ENCODE data around the gene CHRNB4.
A peak's percentile ranks its signal among the peaks of the same experiment; 100 is the strongest.

CHRNB4 gene

GRCh38 chr15:78620021-78620526, 20.9 kb downstream of the CHRNB4 start:
- H3K9ac ChIP-seq (ENCODE audit: insufficient read length), result no peak overlapping the region
- TF ChIP-seq FOXP2 (optimal IDR thresholded peaks at IDR 0.05; ENCODE audit: control extremely low read depth, extremely low read length, insufficient read depth) (no peak), POLR2AphosphoS5 (IDR thresholded peaks at IDR 0.05; ENCODE audit: borderline replicate concordance, low read depth, low read length) (no peak), EZH2 (IDR thresholded peaks at IDR 0.05) (no peak)
- no peak for DNase-seq (ENCODE audit: low read depth, low spot score)
- no peaks in the 10 kb centered on the region for H3K9me3 ChIP-seq (ENCODE audit: low read depth, low read length)
- H3K4me3 ChIP-seq, result peak overlapping the region; percentile 47
- no peak overlapping the region for H3K27ac ChIP-seq
- H3K36me3 ChIP-seq (ENCODE audit: insufficient read depth, low read length), result no peaks in the 10 kb centered on the region

- H3K9me3 ChIP-seq (ENCODE audit: low read depth, low read length), result no peaks in the 10 kb centered on the region
- TF ChIP-seq EZH2 (IDR thresholded peaks at IDR 0.05) (no peak), POLR2AphosphoS5 (IDR thresholded peaks at IDR 0.05; ENCODE audit: borderline replicate concordance, low read depth, low read length) (no peak)
- no peak for DNase-seq (ENCODE audit: low read depth, low spot score)
- no peak overlapping the region for H3K4me3 ChIP-seq
- H3K27ac ChIP-seq, result no peak overlapping the region
- H3K9ac ChIP-seq (ENCODE audit: insufficient read length), result no peak overlapping the region
- no peaks in the 10 kb centered on the region for H3K36me3 ChIP-seq (ENCODE audit: insufficient read depth, low read length)
Measured at GRCh38 chr15:78619022-78619950, 21.7 kb downstream of the CHRNB4 start.

DNA sequence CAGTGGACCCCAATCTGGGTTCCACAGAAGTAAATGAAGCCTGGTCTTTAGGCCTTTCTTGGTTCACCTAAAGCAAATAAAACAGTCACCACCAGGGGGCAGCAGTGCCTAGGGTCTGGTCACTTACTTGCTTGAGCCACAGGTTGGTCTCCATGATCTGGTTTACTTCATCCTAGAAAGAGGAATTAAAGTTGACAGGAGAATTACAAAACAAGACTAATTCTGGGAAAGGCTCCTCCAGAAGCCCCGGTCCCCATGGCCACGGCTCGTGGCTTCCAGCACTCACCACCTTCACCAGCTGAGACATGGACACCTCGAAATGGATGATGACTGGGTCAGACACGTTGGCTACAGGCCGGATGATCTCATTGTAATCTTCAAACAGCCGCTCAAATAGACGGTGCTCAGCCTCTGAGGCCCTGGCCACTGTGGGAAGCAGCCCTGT, 22.5 kb downstream of the CHRNB4 start:
- no peaks in the 10 kb centered on the region for H3K9me3 ChIP-seq (ENCODE audit: low read depth, low read length)

GRCh38 chr15:78618064-78618463, 22.9 kb downstream of the CHRNB4 start:
- no peak for DNase-seq (ENCODE audit: low read depth, low spot score)
- Histone ChIP-seq H3K9ac (ENCODE audit: insufficient read length) (no peak overlapping the region), H3K4me3 (no peak overlapping the region), H3K27ac (no peak overlapping the region), H3K9me3 (ENCODE audit: low read depth, low read length) (no peaks in the 10 kb centered on the region), H3K36me3 (ENCODE audit: insufficient read depth, low read length) (no peaks in the 10 kb centered on the region)
- no peak for TF ChIP-seq EZH2 (IDR thresholded peaks at IDR 0.05)
- no peak for TF ChIP-seq POLR2AphosphoS5 (IDR thresholded peaks at IDR 0.05; ENCODE audit: borderline replicate concordance, low read depth, low read length)
- TF ChIP-seq FOXP2 (optimal IDR thresholded peaks at IDR 0.05; ENCODE audit: control extremely low read depth, extremely low read length, insufficient read depth), result no peak

More for the DNA sequence above, 22.5 kb downstream of the CHRNB4 start:
- peak; percentile 45 for DNase-seq (ENCODE audit: low read depth, low spot score)
- no peak overlapping the region for H3K27ac ChIP-seq
- TF ChIP-seq EZH2 (IDR thresholded peaks at IDR 0.05) (no peak), POLR2AphosphoS5 (IDR thresholded peaks at IDR 0.05; ENCODE audit: borderline replicate concordance, low read depth, low read length) (no peak), FOXP2 (optimal IDR thresholded peaks at IDR 0.05; ENCODE audit: control extremely low read depth, extremely low read length, insufficient read depth) (no peak)
- H3K36me3 ChIP-seq (ENCODE audit: insufficient read depth, low read length), result no peaks in the 10 kb centered on the region
- no peak overlapping the region for H3K9ac ChIP-seq (ENCODE audit: insufficient read length)
- H3K4me3 ChIP-seq, result no peak overlapping the region

DNA sequence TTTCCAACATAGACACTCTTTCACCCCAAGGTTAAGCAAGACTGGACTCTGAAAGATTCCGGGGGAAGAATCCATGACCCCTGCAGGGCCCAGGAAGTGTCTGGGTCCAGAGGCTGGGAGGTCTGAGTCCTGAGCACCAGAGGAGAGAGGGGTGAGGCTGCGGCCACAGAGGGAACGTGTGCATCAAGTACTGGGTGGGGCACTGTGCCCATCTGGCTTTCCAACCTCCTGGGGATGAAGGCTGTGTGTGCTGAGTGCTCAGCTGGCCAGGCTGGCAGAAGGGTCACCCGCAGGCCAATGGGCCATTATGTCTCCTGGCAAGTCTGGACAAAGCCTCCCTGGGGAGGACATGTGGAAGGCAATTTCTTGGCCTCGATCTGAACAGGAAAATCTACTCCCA, 23.5 kb downstream of the CHRNB4 start:
- no peak overlapping the region for H3K27ac ChIP-seq

DNA sequence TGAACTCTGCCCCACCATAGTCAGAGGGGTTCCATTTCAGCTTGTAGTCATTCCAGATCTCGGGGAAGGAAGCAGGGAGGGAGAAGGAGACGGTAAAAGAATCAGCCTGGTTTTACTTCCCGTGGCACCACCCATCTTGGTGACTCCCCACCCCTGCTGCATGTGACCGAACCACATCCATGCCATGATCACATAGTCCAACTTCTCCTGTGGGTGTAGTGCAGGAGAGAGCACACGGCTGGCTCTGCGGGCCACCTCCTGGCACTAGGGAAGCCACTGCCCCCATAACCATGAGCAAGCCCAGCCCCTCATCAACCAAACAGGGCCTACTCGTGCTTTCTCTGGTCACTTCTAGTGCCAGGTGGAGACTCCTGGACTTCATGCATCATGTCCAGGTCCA, 23.9 kb downstream of the CHRNB4 start:
- no peak for TF ChIP-seq FOXP2 (optimal IDR thresholded peaks at IDR 0.05; ENCODE audit: control extremely low read depth, extremely low read length, insufficient read depth)
- TF ChIP-seq EZH2 (IDR thresholded peaks at IDR 0.05), result no peak
- no peak overlapping the region for H3K27ac ChIP-seq
- H3K9ac ChIP-seq (ENCODE audit: insufficient read length), result no peak overlapping the region
- no peak for DNase-seq (ENCODE audit: low read depth, low spot score)
- H3K36me3 ChIP-seq (ENCODE audit: insufficient read depth, low read length), result no peaks in the 10 kb centered on the region
- H3K4me3 ChIP-seq, result no peak overlapping the region
- no peaks in the 10 kb centered on the region for H3K9me3 ChIP-seq (ENCODE audit: low read depth, low read length)

More for the DNA sequence above, 23.5 kb downstream of the CHRNB4 start:
- Histone ChIP-seq H3K9ac (ENCODE audit: insufficient read length) (no peak overlapping the region), H3K9me3 (ENCODE audit: low read depth, low read length) (no peaks in the 10 kb centered on the region), H3K4me3 (no peak overlapping the region), H3K36me3 (ENCODE audit: insufficient read depth, low read length) (no peaks in the 10 kb centered on the region)
- no peak for TF ChIP-seq EZH2 (IDR thresholded peaks at IDR 0.05)
- no peak for TF ChIP-seq POLR2AphosphoS5 (IDR thresholded peaks at IDR 0.05; ENCODE audit: borderline replicate concordance, low read depth, low read length)
- no peak for TF ChIP-seq FOXP2 (optimal IDR thresholded peaks at IDR 0.05; ENCODE audit: control extremely low read depth, extremely low read length, insufficient read depth)
- no peak for DNase-seq (ENCODE audit: low read depth, low spot score)

DNA sequence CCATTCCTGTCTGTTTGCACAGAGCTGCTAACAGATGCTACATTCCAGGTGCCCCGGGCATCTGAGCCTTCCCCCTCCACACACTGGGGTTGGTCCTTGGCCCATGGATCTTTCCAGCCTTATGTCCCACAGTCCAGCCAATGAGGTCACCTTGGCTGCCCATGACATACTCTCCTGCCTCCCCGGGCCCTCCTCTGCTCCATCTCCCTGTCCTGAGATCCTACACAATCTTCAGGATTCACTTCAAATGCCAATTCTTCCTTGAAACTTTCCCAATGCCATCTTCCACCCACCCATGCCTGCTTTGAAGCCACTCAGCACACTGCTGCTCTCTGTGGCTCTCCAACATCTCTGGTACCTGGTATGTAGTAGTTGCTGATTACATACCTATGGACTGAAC, 24.5 kb downstream of the CHRNB4 start:
- no peak overlapping the region for H3K27ac ChIP-seq
- H3K36me3 ChIP-seq (ENCODE audit: insufficient read depth, low read length), result no peaks in the 10 kb centered on the region
- H3K4me3 ChIP-seq, result no peak overlapping the region
- H3K9ac ChIP-seq (ENCODE audit: insufficient read length), result no peak overlapping the region
- TF ChIP-seq EZH2 (IDR thresholded peaks at IDR 0.05), result no peak
- TF ChIP-seq POLR2AphosphoS5 (IDR thresholded peaks at IDR 0.05; ENCODE audit: borderline replicate concordance, low read depth, low read length), result no peak
- no peak for TF ChIP-seq FOXP2 (optimal IDR thresholded peaks at IDR 0.05; ENCODE audit: control extremely low read depth, extremely low read length, insufficient read depth)
- H3K9me3 ChIP-seq (ENCODE audit: low read depth, low read length), result no peaks in the 10 kb centered on the region
- DNase-seq (ENCODE audit: low read depth, low spot score), result no peak

DNA sequence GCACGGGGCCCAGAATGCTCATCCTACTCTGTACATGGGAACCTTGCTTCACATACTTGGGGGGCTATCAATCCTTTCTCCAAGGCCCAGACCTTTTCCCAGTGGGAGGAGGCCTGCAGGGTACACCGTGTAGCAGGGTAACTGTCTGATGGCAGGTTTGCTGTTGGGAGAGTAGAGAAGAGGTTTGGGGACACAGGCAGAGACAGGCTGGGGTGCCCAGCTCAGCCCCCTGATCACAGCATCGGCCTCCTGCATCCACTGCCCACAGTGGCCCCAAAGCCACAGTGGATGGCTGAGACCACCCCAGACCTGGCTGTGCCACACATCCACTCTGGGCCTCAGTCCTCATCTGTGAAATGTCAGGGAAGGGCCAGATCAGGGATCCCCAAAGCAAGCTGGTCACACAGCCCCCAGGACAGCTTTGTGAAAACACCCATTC, 25.8 kb downstream of the CHRNB4 start:
- H3K27ac ChIP-seq, result no peak overlapping the region
- no peak for DNase-seq (ENCODE audit: low read depth, low spot score)
- no peak overlapping the region for H3K4me3 ChIP-seq
- H3K9me3 ChIP-seq (ENCODE audit: low read depth, low read length), result no peaks in the 10 kb centered on the region
- no peaks in the 10 kb centered on the region for H3K36me3 ChIP-seq (ENCODE audit: insufficient read depth, low read length)
- H3K9ac ChIP-seq (ENCODE audit: insufficient read length), result no peak overlapping the region
- TF ChIP-seq EZH2 (IDR thresholded peaks at IDR 0.05), result no peak
- no peak for TF ChIP-seq FOXP2 (optimal IDR thresholded peaks at IDR 0.05; ENCODE audit: control extremely low read depth, extremely low read length, insufficient read depth)
- no peak for TF ChIP-seq POLR2AphosphoS5 (IDR thresholded peaks at IDR 0.05; ENCODE audit: borderline replicate concordance, low read depth, low read length)

All from SK-N-MC (cell line).